HUDEP-2 (cell line): ENCODE results near the gene GALNT3.

ENCODE experiments used
- DNase-seq, 76 experiments: peaks; one replicate each; lab custom pipeline; 2025; ENCODE audit not compliant: unreplicated experiment in 76 of 76; lab: John Stamatoyannopoulos, UW

Gene GALNT3

GRCh38 chr2:165796819-165797530, 2.9 kb upstream of the GALNT3 start:
- DNase-seq = no peak

GRCh38 chr2:165796129-165796528, 2.1 kb upstream of the GALNT3 start:
- DNase-seq = no peak

DNA sequence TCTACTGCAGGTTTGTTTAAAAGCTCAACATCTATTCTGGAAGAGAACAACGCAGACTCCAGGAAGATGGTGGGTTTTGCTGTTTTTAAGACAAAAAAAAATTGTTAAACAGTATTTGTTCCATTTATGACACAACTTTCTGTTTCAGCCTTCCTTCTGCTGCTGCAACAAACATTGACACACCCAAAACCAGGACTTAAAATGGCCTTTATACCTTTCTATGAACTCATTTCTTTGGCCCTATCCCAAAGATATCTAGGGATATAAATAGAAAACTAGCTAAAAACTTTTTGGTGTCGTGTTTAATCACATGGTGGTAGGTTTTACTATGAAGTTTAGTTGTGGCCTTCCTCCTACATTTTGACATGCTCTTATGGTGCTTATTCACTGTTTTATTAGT, 964 bp upstream of the GALNT3 start:
- DNase-seq = no peak

GRCh38 chr2:165794536-165794928, 485 bp upstream of the GALNT3 start:
- DNase-seq = no peak

DNA sequence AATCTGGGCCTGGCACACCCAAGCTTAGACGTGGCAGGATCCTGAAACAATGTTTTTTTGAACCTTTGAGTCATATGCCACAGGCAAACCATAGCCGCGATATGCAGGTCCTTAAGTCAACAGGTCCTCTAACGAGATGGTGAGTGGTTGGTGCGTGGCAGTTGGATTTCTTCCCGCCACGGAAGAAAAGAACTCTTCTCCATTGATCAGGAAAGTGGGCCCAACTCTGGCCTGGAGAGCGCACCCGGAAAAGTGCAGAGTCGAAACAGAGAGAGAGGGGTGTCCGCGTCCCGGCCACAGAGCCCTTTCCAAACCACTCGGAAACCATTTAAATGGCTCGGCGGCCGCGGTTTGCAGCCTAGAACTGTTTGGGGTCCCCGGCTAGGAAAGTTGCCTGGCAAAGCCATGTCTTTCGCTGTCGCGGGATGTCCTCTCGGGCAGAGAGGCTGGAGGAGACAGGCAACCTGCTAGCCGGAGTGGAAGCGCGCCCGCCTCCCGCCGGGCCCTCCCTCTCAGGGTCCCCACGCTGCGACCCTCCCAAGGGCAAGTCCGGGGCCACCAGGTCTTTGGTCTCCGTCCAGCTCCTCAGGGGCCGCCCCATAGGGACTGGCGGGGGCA, 777 bp downstream of the GALNT3 start:
- DNase-seq = no peak

DNA sequence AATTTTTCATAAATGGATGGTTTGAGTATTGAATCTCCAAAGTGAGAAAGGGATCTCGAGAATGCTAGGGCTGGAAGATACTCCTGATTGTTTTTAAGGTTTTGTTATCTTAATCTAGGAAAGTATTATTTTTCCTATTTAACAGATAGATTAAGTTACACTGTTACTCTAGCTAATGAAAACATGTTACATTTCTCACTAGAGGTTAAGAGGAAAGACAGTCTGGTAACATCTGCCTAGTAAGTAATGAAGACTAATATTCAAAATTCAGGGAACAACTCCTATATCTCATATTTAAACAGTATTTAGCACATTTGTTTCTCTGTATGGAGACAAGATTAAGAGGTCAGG, 2.0 kb downstream of the GALNT3 start:
- DNase-seq = no peak

GRCh38 chr2:165791421-165792103, 2.5 kb downstream of the GALNT3 start:
- no peak for DNase-seq

GRCh38 chr2:165790466-165790865, 3.6 kb downstream of the GALNT3 start:
- no peak for DNase-seq

DNA sequence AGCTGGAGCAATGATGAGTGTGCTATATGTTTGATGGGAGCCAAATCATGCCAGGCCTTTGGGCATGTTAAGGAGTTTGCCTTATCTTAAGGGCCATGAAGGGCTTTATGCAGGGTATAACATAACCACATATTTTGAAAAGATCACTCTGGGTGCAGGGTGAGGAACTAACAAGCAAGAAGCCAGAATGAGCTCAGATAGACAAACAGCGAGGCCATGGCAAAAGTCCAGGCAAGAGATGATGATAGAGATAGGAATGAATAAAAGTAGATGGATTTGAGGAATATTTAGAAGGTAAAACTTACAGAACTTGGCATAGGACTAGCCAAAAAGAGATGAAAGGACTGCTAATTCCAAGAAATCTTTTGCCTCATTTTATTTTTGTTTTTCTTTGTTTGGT, 6.7 kb downstream of the GALNT3 start:
- DNase-seq = no peak

DNA sequence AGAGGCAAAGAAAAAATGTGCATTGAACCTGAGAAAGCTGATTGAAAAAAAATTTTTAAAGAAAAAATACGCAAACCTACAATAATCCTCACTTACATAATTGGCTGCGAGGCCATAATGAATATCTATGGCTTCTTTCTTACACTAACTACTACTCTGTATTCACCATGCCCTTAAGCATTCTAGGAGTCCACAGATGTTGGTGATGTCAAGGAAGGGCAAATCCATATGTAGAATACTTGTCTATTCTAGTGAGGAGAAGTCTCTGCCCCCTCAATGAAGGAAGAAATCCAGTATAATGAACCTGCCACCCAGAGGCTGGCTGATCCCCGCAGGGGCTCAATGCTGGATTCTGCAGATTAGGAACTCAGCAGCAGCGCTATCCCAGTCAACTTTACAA, 14.3 kb downstream of the GALNT3 start:
- no peak for DNase-seq

DNA sequence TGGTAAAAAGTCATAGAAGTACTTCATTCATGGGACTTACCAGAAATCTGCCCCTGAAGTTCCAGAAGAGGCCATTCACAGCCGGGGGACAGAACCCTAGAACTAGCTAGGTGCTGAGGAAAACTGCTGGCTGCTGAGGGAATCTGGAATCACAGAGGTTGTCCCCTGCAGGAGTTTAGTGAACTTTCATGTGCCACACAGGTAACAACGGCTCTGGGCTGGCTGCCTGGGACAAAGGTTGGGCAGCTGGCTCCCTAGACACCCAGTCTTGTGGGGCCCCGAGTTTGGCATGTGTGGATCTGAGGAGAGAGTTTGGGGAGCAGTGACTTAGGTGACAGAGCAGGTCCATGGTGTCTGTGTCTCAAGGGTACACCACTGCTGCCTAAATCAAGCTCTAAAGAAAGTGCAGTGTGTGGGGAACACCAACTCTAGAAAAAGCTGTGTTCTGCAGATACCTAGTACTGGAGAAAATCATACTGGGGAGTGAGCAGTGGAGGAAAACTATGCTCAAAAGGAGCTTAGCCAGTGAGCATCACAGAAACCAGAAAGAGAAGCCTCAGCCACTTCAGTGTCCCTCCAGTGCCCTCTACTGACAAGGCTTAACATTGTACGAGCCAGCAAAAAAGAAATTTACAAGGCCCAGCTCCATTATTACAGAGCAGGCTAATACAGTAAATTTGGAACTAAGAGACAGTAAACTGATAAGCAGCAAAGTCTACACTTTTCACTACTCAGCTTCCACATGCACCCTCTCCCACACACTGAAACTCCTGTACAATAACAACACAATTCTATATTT, 15.2 kb downstream of the GALNT3 start:
- DNase-seq = peak in 3 of 76 experiments; percentile 5 to 32 (median 26)

DNA sequence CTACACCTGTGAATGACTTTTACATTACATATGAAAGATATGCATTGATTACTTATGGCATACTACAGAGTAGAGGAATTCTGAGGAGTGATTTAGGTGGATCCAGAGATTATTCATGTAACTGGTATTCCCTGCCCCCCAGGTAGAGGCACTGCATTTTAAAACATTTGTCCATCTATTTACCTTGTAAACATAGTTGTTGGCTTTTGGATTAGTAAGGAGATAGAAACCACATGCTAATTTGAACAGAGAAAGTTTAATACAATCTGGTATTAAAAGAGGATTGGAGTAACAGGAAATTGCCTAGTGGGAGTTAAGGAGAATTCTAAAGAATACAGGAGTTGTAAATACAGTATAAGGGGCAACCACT, 15.9 kb downstream of the GALNT3 start:
- DNase-seq = no peak

DNA sequence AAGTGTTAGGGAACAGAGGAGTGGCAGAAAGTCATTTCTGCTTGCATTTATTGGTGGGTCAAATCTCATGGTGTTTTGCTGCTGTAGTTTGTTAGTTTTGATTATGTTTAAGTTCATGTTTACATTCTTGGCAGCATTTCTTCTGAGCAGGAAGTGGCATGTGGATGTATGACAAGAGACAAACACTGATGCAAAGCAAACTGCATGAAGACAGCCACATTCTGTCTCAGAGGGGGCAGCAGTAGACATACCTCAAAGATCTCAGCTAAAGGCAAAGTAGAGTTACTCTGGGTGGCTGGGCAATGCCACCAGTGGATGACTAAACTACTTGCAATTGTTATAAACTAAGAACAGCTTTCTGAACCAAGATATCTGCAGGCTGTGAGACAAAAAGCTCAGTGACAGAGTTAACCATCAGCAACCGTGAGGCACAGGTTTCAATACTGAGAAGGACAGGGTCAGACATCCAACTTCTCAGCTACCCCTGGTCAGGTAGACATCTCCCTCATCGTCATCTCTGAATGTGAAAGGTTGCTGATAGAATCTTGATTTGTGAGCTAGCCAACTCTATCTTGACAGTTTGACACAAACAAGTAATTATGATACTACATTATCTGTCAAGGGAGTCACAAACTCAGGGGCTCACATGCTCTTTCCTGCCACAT, 16.4 kb downstream of the GALNT3 start:
- DNase-seq = no peak

DNA sequence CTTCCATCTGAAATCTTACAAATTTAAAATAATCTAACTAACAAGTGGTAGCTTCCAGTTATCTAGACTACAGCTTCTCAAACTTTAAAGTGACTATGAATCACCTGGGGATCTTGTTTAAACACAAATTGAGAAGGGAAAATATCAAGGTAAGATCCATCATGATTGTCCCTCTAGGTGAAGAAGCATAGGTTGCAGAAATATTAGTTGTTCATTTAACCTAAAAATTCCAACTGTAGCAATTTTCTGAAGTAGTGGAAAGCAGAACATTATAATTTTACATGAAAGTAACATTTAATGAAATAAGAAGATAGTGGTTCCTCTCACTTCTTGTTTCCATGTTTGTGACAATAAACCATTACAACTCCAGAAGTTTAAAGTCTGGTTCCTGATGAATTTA, 17.3 kb downstream of the GALNT3 start:
- no peak for DNase-seq

GRCh38 chr2:165776013-165776412, 18.0 kb downstream of the GALNT3 start:
- no peak for DNase-seq

GRCh38 chr2:165773684-165774083, 20.4 kb downstream of the GALNT3 start:
- no peak for DNase-seq

- DNase-seq = no peak
These were observed 21.9 kb downstream of the GALNT3 start for GRCh38 chr2:165772183-165772582.

DNA sequence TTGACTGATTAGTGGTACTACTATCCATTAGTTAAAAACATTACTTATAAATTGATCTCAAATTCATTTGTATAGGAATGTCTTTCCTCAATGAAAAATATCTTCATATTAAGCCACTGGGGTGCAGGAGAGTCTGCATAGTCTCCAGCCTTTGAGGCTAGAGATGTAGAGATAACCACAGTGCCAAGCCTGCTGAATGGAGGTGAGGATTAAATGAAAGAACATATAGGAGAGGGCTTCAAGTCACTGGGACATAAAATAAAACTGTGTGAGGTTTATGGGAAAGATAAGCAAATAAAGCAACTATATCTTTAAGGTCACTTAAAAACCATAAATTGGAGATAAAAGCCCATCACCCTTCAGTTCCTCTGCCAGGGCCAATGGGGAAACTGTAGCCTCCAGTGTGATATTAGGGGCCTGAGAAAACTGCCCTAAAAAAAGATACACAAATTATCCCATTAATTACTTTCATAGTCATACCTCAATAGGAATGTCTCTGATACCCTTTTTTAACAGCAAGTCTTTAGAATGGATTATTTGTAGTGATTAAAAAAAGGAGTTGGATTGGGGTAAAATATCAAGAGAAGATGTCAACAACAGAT, 27.6 kb downstream of the GALNT3 start:
- no peak for DNase-seq

- DNase-seq = no peak
These were observed 31.3 kb downstream of the GALNT3 start for GRCh38 chr2:165762723-165763122.

DNA sequence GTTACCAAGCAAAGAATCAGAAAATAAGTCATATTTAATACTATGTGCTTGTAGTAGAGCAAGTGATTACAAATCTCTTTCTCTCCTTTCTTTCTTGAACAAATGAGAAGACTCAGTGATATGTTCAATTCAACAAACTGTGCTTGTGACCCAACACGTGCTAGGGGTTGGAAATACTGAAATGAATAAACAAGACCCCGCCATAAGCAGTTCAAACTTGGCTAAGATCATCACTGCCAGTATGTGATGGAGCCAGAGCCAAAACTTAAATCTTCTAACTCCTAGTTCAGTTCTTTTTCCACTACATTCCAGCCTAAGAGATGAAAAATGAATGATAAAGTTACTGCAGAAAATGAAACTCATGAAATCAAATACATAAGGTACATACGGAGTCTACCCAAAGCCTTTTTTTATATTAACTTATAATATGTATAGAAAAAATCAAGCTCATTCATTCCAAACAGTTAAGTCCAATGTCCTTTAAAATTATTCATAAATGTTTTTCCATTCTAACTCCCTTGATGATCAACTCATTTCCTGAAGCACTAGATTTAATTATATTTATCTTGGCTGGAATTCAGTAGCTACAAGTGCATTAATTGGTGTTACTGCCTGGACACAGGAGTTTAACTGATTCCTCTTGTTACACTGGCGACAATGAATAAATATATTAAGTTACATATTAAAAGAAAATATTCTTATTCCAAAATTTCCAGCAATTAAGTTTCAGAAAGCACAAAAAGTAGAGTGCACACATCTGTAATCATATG, 36.0 kb downstream of the GALNT3 start:
- no peak for DNase-seq
